H9 (cell line): Measurements from ENCODE around the gene PIGK. TPM values are rescaled to one million over a fixed set of nuclear protein-coding genes. Genes with fewer than 3 reads are reported as not detected.

ENCODE experiments used
- DNase-seq: peaks from one replicate; pipeline ENCODE4 v3.0.0-alpha.2; 2017
- H2AFZ ChIP-seq: one replicate; pipeline ENCODE4 v1.6.1; 2013; ENCODE audit warnings: mild to moderate bottlenecking, low read length, control low read depth, moderate library complexity
- H2AK5ac ChIP-seq: 2 replicates; pipeline ENCODE4 v1.6.1; 2013; ENCODE audit warnings: low read length, control low read depth, mixed read lengths; ENCODE audit not compliant: insufficient read length
- H2BK120ac ChIP-seq: one replicate; pipeline ENCODE4 v1.6.1; 2013; ENCODE audit warnings: low read depth, mild to moderate bottlenecking, low read length, control low read depth, inconsistent platforms; ENCODE audit not compliant: poor library complexity, severe bottlenecking
- H2BK12ac ChIP-seq: 2 replicates; pipeline ENCODE4 v1.6.1; 2013; ENCODE audit warnings: low read length, control low read depth, mixed read lengths, low read depth; ENCODE audit not compliant: insufficient read length
- H2BK15ac ChIP-seq: 2 replicates; pipeline ENCODE4 v1.6.1; 2013; ENCODE audit warnings: low read depth, low read length, control low read depth
- H2BK20ac ChIP-seq: one replicate; pipeline ENCODE4 v1.6.1; 2013; ENCODE audit warnings: low read depth, mild to moderate bottlenecking, low read length, control low read depth, inconsistent platforms; ENCODE audit not compliant: poor library complexity, severe bottlenecking
- H2BK5ac ChIP-seq: 2 replicates; pipeline ENCODE4 v1.6.1; 2013; ENCODE audit warnings: low read length, control low read depth, mixed read lengths; ENCODE audit not compliant: insufficient read length
- H3K14ac ChIP-seq: 2 replicates; pipeline ENCODE4 v1.6.1; 2013; ENCODE audit warnings: low read length, control low read depth; ENCODE audit not compliant: insufficient read depth
- H3K18ac ChIP-seq: 2 replicates; pipeline ENCODE4 v1.6.1; 2013; ENCODE audit warnings: low read depth, mild to moderate bottlenecking, mixed read lengths, low read length, control low read depth; ENCODE audit not compliant: insufficient read length
- H3K23ac ChIP-seq: 2 replicates; pipeline ENCODE4 v1.6.1; 2013; ENCODE audit warnings: low read length, control low read depth, mixed read lengths, low read depth; ENCODE audit not compliant: insufficient read length
- H3K23me2 ChIP-seq: 2 replicates; pipeline ENCODE4 v1.6.1; 2013; ENCODE audit warnings: low read depth, mild to moderate bottlenecking, mixed read lengths, low read length, control low read depth; ENCODE audit not compliant: insufficient read length, poor library complexity, severe bottlenecking
- H3K27ac ChIP-seq: 2 replicates; pipeline ENCODE4 v1.5.1; 2013; ENCODE audit warnings: low read length, control low read depth, mixed read lengths, low read depth; ENCODE audit not compliant: insufficient read length
- H3K27me3 ChIP-seq: 2 replicates; pipeline ENCODE4 v1.6.1; 2013; ENCODE audit warnings: low read length, control low read depth, inconsistent platforms; ENCODE audit not compliant: insufficient read depth
- H3K4ac ChIP-seq: 2 replicates; pipeline ENCODE4 v1.6.1; 2013; ENCODE audit warnings: low read depth, mild to moderate bottlenecking, control low read depth, inconsistent platforms, low read length, moderate library complexity
- H3K4me1 ChIP-seq: 2 replicates; pipeline ENCODE4 v1.6.1; 2013; ENCODE audit warnings: low read length, control low read depth, inconsistent platforms; ENCODE audit not compliant: insufficient read depth
- H3K4me2 ChIP-seq: 2 replicates; pipeline ENCODE4 v1.6.1; 2013; ENCODE audit warnings: low read length, control low read depth, mixed read lengths; ENCODE audit not compliant: insufficient read length, insufficient read depth
- H3K56ac ChIP-seq: 2 replicates; pipeline ENCODE4 v1.6.1; 2013; ENCODE audit warnings: low read depth, mild to moderate bottlenecking, mixed read lengths, low read length, control low read depth; ENCODE audit not compliant: insufficient read length
- H3K79me1 ChIP-seq: 2 replicates; pipeline ENCODE4 v1.6.1; 2013; ENCODE audit warnings: low read depth, mild to moderate bottlenecking, moderate library complexity, low read length, control low read depth, inconsistent platforms; ENCODE audit not compliant: insufficient read depth, poor library complexity, severe bottlenecking
- H3K79me2 ChIP-seq: 2 replicates; pipeline ENCODE4 v1.6.1; 2013; ENCODE audit warnings: low read length, control low read depth, inconsistent platforms; ENCODE audit not compliant: insufficient read depth
- H3K9ac ChIP-seq: 2 replicates; pipeline ENCODE4 v1.6.1; 2013; ENCODE audit warnings: low read length, control low read depth, mixed read lengths; ENCODE audit not compliant: insufficient read length; ENCODE audit errors: extremely low read depth
- H3K9me3 ChIP-seq: one replicate; pipeline ENCODE4 v1.6.1; 2013; ENCODE audit warnings: low read depth, low read length, inconsistent platforms; ENCODE audit not compliant: control insufficient read depth
- H3T11ph ChIP-seq: one replicate; pipeline ENCODE4 v1.6.1; 2013; ENCODE audit warnings: mild to moderate bottlenecking, low read length, control low read depth, inconsistent platforms
- H4K20me1 ChIP-seq: one replicate; pipeline ENCODE4 v1.6.1; 2013; ENCODE audit not compliant: control insufficient read depth, insufficient read length, insufficient read depth
- H4K5ac ChIP-seq: 2 replicates; pipeline ENCODE4 v1.6.1; 2013; ENCODE audit warnings: low read depth, mild to moderate bottlenecking, mixed read lengths, low read length, control low read depth; ENCODE audit not compliant: insufficient read length
- H4K8ac ChIP-seq: replicated peaks from 2 replicates; pipeline ENCODE4 v1.6.1; 2013; ENCODE audit warnings: low read length, control low read depth, mixed read lengths, low read depth; ENCODE audit not compliant: insufficient read length
- H4K91ac ChIP-seq: 2 replicates; pipeline ENCODE4 v1.6.1; 2013; ENCODE audit warnings: low read depth, mild to moderate bottlenecking, moderate library complexity, mixed read lengths, low read length, control low read depth; ENCODE audit not compliant: insufficient read length
- H3K27ac Mint-ChIP-seq, 3 experiments: 2 replicates in 2 of 3; 3 replicates in 1 of 3; pipeline ENCODE4 v1.8.0; 2020 to 2021; ENCODE audit warnings: mixed read lengths in 3 of 3, mild to moderate bottlenecking in 1 of 3, moderate library complexity in 1 of 3
- H3K27me3 Mint-ChIP-seq: 2 replicates; pipeline ENCODE4 v1.8.0; 2021; ENCODE audit warnings: low read depth, mild to moderate bottlenecking, moderate library complexity, mixed read lengths
- H3K36me3 Mint-ChIP-seq, 3 experiments: 2 replicates in 2 of 3; 3 replicates in 1 of 3; pipeline ENCODE4 v1.8.0; 2020 to 2021; ENCODE audit warnings: low read depth in 3 of 3, mixed read lengths in 3 of 3; ENCODE audit not compliant: insufficient read depth in 1 of 3
- H3K4me1 Mint-ChIP-seq, 2 experiments: 2 replicates each; pipeline ENCODE4 v1.8.0; 2020; ENCODE audit warnings: mixed read lengths in 2 of 2
- H3K4me3 Mint-ChIP-seq, 2 experiments: 2 replicates in 1 of 2; 3 replicates in 1 of 2; pipeline ENCODE4 v1.8.0; 2020 to 2021; ENCODE audit warnings: mild to moderate bottlenecking in 2 of 2, mixed read lengths in 2 of 2, moderate library complexity in 1 of 2
- H3K9me3 Mint-ChIP-seq, 2 experiments: 2 replicates in 1 of 2; 3 replicates in 1 of 2; pipeline ENCODE4 v1.8.0; 2020; ENCODE audit warnings: mild to moderate bottlenecking in 2 of 2, mixed read lengths in 2 of 2, moderate library complexity in 1 of 2
- WGBS: extraction: QIAGEN DNeasy Blood & Tissue Kit; methylation state at CpG from one replicate; pipeline ENCODE4 v1.1.7; 2013; ENCODE audit warnings: missing lambda C conversion rate, low lambda C conversion rate, mixed read lengths; ENCODE audit not compliant: insufficient read length; ENCODE audit errors: extremely low coverage; 5-methylcytosine and 5-hydroxymethylcytosine counted together
- total RNA-seq: library from RNA; stranded (reverse); gene quantifications from 2 replicates; pipeline ENCODE4 v1.2.1, GENCODE V29; 2021
- TF ChIP-seq, protein P1 (sequence below): fragments of 200-600 bp; sonication (generic); conservative IDR thresholded peaks from 3 replicates; pipeline ENCODE4 v1.8.0; 2021; ENCODE audit warnings: antibody characterized with exemption, mild to moderate bottlenecking

The PIGK gene
- total RNA-seq, 1 experiment from 2014 or later: 22.1 TPM

- Histone ChIP-seq H3K23ac (no peak overlapping the region), H2BK12ac (no peak overlapping the region), H4K91ac (no peak overlapping the region), H2BK120ac (no peak overlapping the region), H3K4ac (no peak overlapping the region), H3K9ac (no peak overlapping the region), H3K9me3 (peaks cover 6% of the 10 kb centered on the region), H3K56ac (no peak overlapping the region), H4K8ac (no peak overlapping the region), H2AFZ (no peak overlapping the region), H3K27me3 (no peaks in the 10 kb centered on the region), H3K14ac (no peak overlapping the region), H2BK15ac (no peak overlapping the region), H3T11ph (no peak overlapping the region), H3K79me1 (no peaks in the 10 kb centered on the region), H3K4me2 (no peak overlapping the region), H3K23me2 (no peaks in the 10 kb centered on the region), H2AK5ac (no peak overlapping the region), H3K18ac (no peak overlapping the region), H3K4me1 (no peaks in the 10 kb centered on the region), H4K20me1 (no peaks in the 10 kb centered on the region), H4K5ac (no peak overlapping the region), H3K27ac (no peak overlapping the region), H2BK5ac (no peak overlapping the region), H3K79me2 (no peaks in the 10 kb centered on the region), H2BK20ac (no peak overlapping the region)
- peaks cover 16 to 19% of the 10 kb centered on the region in 2 experiments for H3K4me1 Mint-ChIP-seq
- DNase-seq: no peak
- no peaks in the 10 kb centered on the region for H3K27me3 Mint-ChIP-seq
- no peak overlapping the region for H3K4me3 Mint-ChIP-seq
- WGBS: no CpG with 5 or more reads among the region's 1 CpG
- peaks cover 46 to 51% of the 10 kb centered on the region in 2 experiments for H3K9me3 Mint-ChIP-seq
- TF ChIP-seq, protein P1, sequence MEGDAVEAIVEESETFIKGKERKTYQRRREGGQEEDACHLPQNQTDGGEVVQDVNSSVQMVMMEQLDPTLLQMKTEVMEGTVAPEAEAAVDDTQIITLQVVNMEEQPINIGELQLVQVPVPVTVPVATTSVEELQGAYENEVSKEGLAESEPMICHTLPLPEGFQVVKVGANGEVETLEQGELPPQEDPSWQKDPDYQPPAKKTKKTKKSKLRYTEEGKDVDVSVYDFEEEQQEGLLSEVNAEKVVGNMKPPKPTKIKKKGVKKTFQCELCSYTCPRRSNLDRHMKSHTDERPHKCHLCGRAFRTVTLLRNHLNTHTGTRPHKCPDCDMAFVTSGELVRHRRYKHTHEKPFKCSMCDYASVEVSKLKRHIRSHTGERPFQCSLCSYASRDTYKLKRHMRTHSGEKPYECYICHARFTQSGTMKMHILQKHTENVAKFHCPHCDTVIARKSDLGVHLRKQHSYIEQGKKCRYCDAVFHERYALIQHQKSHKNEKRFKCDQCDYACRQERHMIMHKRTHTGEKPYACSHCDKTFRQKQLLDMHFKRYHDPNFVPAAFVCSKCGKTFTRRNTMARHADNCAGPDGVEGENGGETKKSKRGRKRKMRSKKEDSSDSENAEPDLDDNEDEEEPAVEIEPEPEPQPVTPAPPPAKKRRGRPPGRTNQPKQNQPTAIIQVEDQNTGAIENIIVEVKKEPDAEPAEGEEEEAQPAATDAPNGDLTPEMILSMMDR: no peak
- no peak overlapping the region for H3K27ac Mint-ChIP-seq
- peaks cover 47 to 71% (median 67%) of the 10 kb centered on the region in 3 experiments for H3K36me3 Mint-ChIP-seq
These were observed 39.6 kb downstream of the PIGK start for GRCh38 chr1:77179632-77180031.
